A549 treated with dexamethasone at 1 μM for 4 hours (cell line): ENCODE measurements around the gene SBSN. TPM values are rescaled to one million over a fixed set of nuclear protein-coding genes. Genes with fewer than 3 reads are reported as not detected.

Experiments used
- total RNA-seq: library from RNA; stranded (reverse); fragments of 200-300 nt; extraction: Qiagen RNA extraction; gene quantifications from 5 replicates; pipeline ENCODE4 v1.2.3, GENCODE V29; 2022

The SBSN gene
- 2.9 to 4.4 TPM (median 3.9 TPM) in 5 replicates for total RNA-seq

GRCh38 chr19:35528218-35529038 lies at the start of gene SBSN:
Gene SBSN, minus strand, starts transcription at chr19:35528311. Its CDS starts 30 bp downstream, at chr19:35528281.

GRCh38 chr19:35563207-35563829 lies 35.2 kb upstream of the SBSN start, which contains the start of gene ATP4A:
Gene ATP4A, minus strand, starts transcription at chr19:35563658. Its CDS starts 29 bp downstream, at chr19:35563629.

GRCh38 chr19:35545001-35545854 lies 17.1 kb upstream of the SBSN start, which contains the start of gene TMEM147:
Gene TMEM147, plus strand, starts transcription at chr19:35545626. Its CDS starts 114 bp downstream, at chr19:35545740.

GRCh38 chr19:35533201-35533821 lies 5.2 kb upstream of the SBSN start, which contains the start of gene GAPDHS:
Gene GAPDHS, plus strand, starts transcription at chr19:35533456. Its CDS starts 72 bp downstream, at chr19:35533528.

GRCh38 chr19:35513628-35514281 lies 14.4 kb downstream of the SBSN start, which contains the start of gene DMKN:
Gene DMKN, minus strand, starts transcription at chr19:35513649. Its CDS starts 174 bp downstream, at chr19:35513475.

GRCh38 chr19:35490364-35490763 lies 37.7 kb downstream of the SBSN start, which contains the start of gene KRTDAP:
Gene KRTDAP, minus strand, starts transcription at chr19:35490464. Its CDS starts 22 bp downstream, at chr19:35490442.

Other genes with a start within 250 kb of the SBSN start
- 0.03 to 0.13 TPM (median 0.08 TPM) in 3 of 5 replicates, not detected in the others for gene HAMP, start 245.8 kb downstream of the SBSN start, total RNA-seq
- 0.15 TPM in 1 of 5 replicates, not detected in the others for gene MAG, start 236.2 kb downstream of the SBSN start, total RNA-seq
- 0.88 to 1.3 TPM (median 1.1 TPM) in 5 replicates for gene CD22, start 199.1 kb downstream of the SBSN start, total RNA-seq
- 0.06 TPM in 1 of 5 replicates, not detected in the others for gene FFAR1, start 180.4 kb downstream of the SBSN start, total RNA-seq
- 0.06 to 0.17 TPM in 2 of 5 replicates, not detected in the others for gene FFAR3, start 169.9 kb downstream of the SBSN start, total RNA-seq
- not detected in 5 replicates for gene GPR42, start 157.2 kb downstream of the SBSN start, total RNA-seq
- 0.03 to 0.06 TPM (median 0.04 TPM) in 4 of 5 replicates, not detected in the other for gene FFAR2, start 80.1 kb downstream of the SBSN start, total RNA-seq
- not detected in 5 replicates for gene KRTDAP, start 37.8 kb downstream of the SBSN start, total RNA-seq
- 31.6 to 41.1 TPM (median 36.7 TPM) in 5 replicates for gene DMKN, start 14.7 kb downstream of the SBSN start, total RNA-seq
- gene GAPDHS, start 5.1 kb upstream of the SBSN start, total RNA-seq = 0.07 to 0.26 TPM (median 0.09 TPM) in 5 replicates
- gene TMEM147, start 17.3 kb upstream of the SBSN start, total RNA-seq = 352 to 413 TPM (median 378 TPM) in 5 replicates
- gene ATP4A, start 35.3 kb upstream of the SBSN start, total RNA-seq = 0.02 to 0.19 TPM (median 0.08 TPM) in 4 of 5 replicates, not detected in the other
- not detected in 5 replicates for gene PMIS2, start 57.9 kb upstream of the SBSN start, total RNA-seq
- gene HAUS5, start 84.4 kb upstream of the SBSN start, total RNA-seq = 10.6 to 18.6 TPM (median 15.8 TPM) in 5 replicates
- 142 to 206 TPM (median 203 TPM) in 5 replicates for gene RBM42, start 100.7 kb upstream of the SBSN start, total RNA-seq
- 1.3 to 3.2 TPM (median 2.8 TPM) in 5 replicates for gene ETV2, start 113.4 kb upstream of the SBSN start, total RNA-seq
- gene COX6B1, start 120.0 kb upstream of the SBSN start, total RNA-seq = 1,250 to 1,794 TPM (median 1,275 TPM) in 5 replicates
- 0.47 to 1.2 TPM (median 0.97 TPM) in 5 replicates for gene UPK1A, start 138.2 kb upstream of the SBSN start, total RNA-seq
- not detected in 5 replicates for gene ZBTB32, start 176.2 kb upstream of the SBSN start, total RNA-seq
- 35.9 to 63.5 TPM (median 60.7 TPM) in 5 replicates for gene KMT2B, start 189.7 kb upstream of the SBSN start, total RNA-seq
- gene IGFLR1, start 214.1 kb upstream of the SBSN start, total RNA-seq = 9.6 to 14.5 TPM (median 11.2 TPM) in 5 replicates
- gene U2AF1L4, start 217.1 kb upstream of the SBSN start, total RNA-seq = 23.2 to 30.8 TPM (median 26.5 TPM) in 5 replicates
- 255 to 313 TPM (median 263 TPM) in 5 replicates for gene PSENEN, start 217.3 kb upstream of the SBSN start, total RNA-seq
- 19.1 to 28.1 TPM (median 22.8 TPM) in 5 replicates for gene LIN37, start 220.3 kb upstream of the SBSN start, total RNA-seq
- gene HSPB6, start 228.7 kb upstream of the SBSN start, total RNA-seq = 0.24 to 0.39 TPM (median 0.34 TPM) in 4 of 5 replicates, not detected in the other
- 20.3 to 35.5 TPM (median 32.5 TPM) in 5 replicates for gene PROSER3, start 229.9 kb upstream of the SBSN start, total RNA-seq
- gene ARHGAP33, start 247.3 kb upstream of the SBSN start, total RNA-seq = 3.0 to 10.3 TPM (median 6.4 TPM) in 5 replicates